GM23338 (cell line): ENCODE results near the gene NFKB1. TPM values are rescaled to one million over a fixed set of nuclear protein-coding genes. Genes with fewer than 3 reads are reported as not detected.

Experiments
- ATAC-seq: fragments of 200-7000 bp; cut with Tn5 transposase; 3 replicates; pipeline ENCODE4 v1.9.1; 2020
- DNase-seq: peaks from one replicate; pipeline ENCODE4 v3.0.0-alpha.2; 2015; ENCODE audit warnings: low spot score
- H2AFZ ChIP-seq: fragments of 200-600 bp; sonication (generic); 2 replicates; pipeline ENCODE4 v1.8.0; 2016; ENCODE audit warnings: antibody characterized with exemption, mild to moderate bottlenecking, moderate library complexity
- H3F3A ChIP-seq: fragments of 200-600 bp; sonication (generic); replicated peaks from 2 replicates; pipeline ENCODE4 v1.8.0; 2017; ENCODE audit warnings: antibody characterized with exemption, mixed run types, low read depth
- H3K27ac ChIP-seq: fragments of 200-600 bp; sonication (generic); 2 replicates; pipeline ENCODE4 v1.6.1; 2016; ENCODE audit warnings: low read depth
- H3K27me3 ChIP-seq: fragments of 200-600 bp; sonication (generic); 2 replicates; pipeline ENCODE4 v1.8.0; 2016; ENCODE audit warnings: mild to moderate bottlenecking, mixed run types, moderate library complexity; ENCODE audit not compliant: insufficient read depth
- H3K36me3 ChIP-seq: fragments of 200-600 bp; sonication (generic); 2 replicates; pipeline ENCODE4 v1.8.0; 2016; ENCODE audit warnings: mild to moderate bottlenecking; ENCODE audit not compliant: insufficient read depth
- H3K4me1 ChIP-seq: fragments of 200-600 bp; sonication (generic); 2 replicates; pipeline ENCODE4 v1.8.0; 2016; ENCODE audit warnings: mild to moderate bottlenecking, moderate library complexity; ENCODE audit not compliant: insufficient read depth
- H3K4me2 ChIP-seq: fragments of 200-600 bp; sonication (generic); 2 replicates; pipeline ENCODE4 v1.7.1; 2017; ENCODE audit warnings: mixed run types
- H3K4me3 ChIP-seq: fragments of 200-600 bp; sonication (generic); 2 replicates; pipeline ENCODE4 v1.6.1; 2016; ENCODE audit warnings: mixed run types
- H3K79me2 ChIP-seq: fragments of 200-600 bp; sonication (generic); replicated peaks from 2 replicates; pipeline ENCODE4 v1.8.0; 2017; ENCODE audit warnings: mild to moderate bottlenecking; ENCODE audit not compliant: insufficient read depth
- H3K9me2 ChIP-seq: fragments of 200-600 bp; sonication (generic); 2 replicates; pipeline ENCODE4 v1.8.0; 2017; ENCODE audit not compliant: insufficient read depth
- H4K20me1 ChIP-seq: fragments of 200-600 bp; sonication (generic); replicated peaks from 2 replicates; pipeline ENCODE4 v1.8.0; 2017; ENCODE audit warnings: mild to moderate bottlenecking; ENCODE audit not compliant: insufficient read depth
- H3K27ac Mint-ChIP-seq: 2 replicates; pipeline ENCODE4 v1.8.0; 2020; ENCODE audit warnings: inconsistent platforms, mild to moderate bottlenecking, moderate library complexity, mixed read lengths
- H3K27me3 Mint-ChIP-seq: 3 replicates; pipeline ENCODE4 v1.8.0; 2022; ENCODE audit warnings: low read depth, mild to moderate bottlenecking, moderate library complexity, mixed read lengths, inconsistent platforms; ENCODE audit not compliant: insufficient read depth, poor library complexity
- H3K36me3 Mint-ChIP-seq: 3 replicates; pipeline ENCODE4 v1.8.0; 2021; ENCODE audit warnings: low read depth, mild to moderate bottlenecking, inconsistent platforms, moderate library complexity, mixed read lengths
- H3K4me1 Mint-ChIP-seq: 3 replicates; pipeline ENCODE4 v1.8.0; 2020; ENCODE audit warnings: mild to moderate bottlenecking, inconsistent platforms, mixed read lengths
- H3K4me3 Mint-ChIP-seq: 3 replicates; pipeline ENCODE4 v1.8.0; 2021; ENCODE audit warnings: moderate library complexity, mild to moderate bottlenecking, inconsistent platforms, mixed read lengths
- H3K9me3 Mint-ChIP-seq: 3 replicates; pipeline ENCODE4 v1.8.0; 2020; ENCODE audit warnings: moderate library complexity, mild to moderate bottlenecking, inconsistent platforms, mixed read lengths
- CREB1 ChIP-seq: fragments of 250-450 bp; sonication (Bioruptor Pico); IDR thresholded peaks from 2 replicates; pipeline ENCODE4 v1.5.0; 2020; ENCODE audit warnings: low read depth, mild to moderate bottlenecking, moderate library complexity
- CTCF ChIP-seq, 2 experiments: fragments of 200-600 bp in 1 of 2; sonication (generic) in 1 of 2; conservative IDR thresholded peaks; 2 replicates each; pipeline versions ENCODE4 v1.5.1 to v1.6.1; 2016 to 2017; ENCODE audit warnings: antibody characterized with exemption in 2 of 2, low read depth in 2 of 2, mild to moderate bottlenecking in 2 of 2, moderate library complexity in 1 of 2
- ETS1 ChIP-seq: IDR thresholded peaks from 2 replicates; pipeline ENCODE4 v1.6.1; 2016; ENCODE audit warnings: antibody characterized with exemption
- EZH2 ChIP-seq: fragments of 200-600 bp; sonication (generic); IDR thresholded peaks from one replicate; pipeline ENCODE4 v1.8.0; 2017; ENCODE audit warnings: antibody characterized with exemption, mild to moderate bottlenecking, low read depth; ENCODE audit not compliant: unreplicated experiment
- EZH2phosphoT487 ChIP-seq: fragments of 200-600 bp; sonication (generic); IDR thresholded peaks from one replicate; pipeline ENCODE4 v1.8.1; 2018; ENCODE audit warnings: antibody characterized with exemption; ENCODE audit not compliant: unreplicated experiment
- JUNB ChIP-seq: IDR thresholded peaks from one replicate; pipeline ENCODE4 v1.6.1; 2016; ENCODE audit warnings: antibody characterized with exemption; ENCODE audit not compliant: unreplicated experiment
- NANOG ChIP-seq: IDR thresholded peaks from 2 replicates; pipeline ENCODE4 v1.6.1; 2016; ENCODE audit warnings: antibody characterized with exemption, borderline replicate concordance
- POLR2AphosphoS5 ChIP-seq: IDR thresholded peaks from 2 replicates; pipeline ENCODE4 v1.6.1; 2016; ENCODE audit warnings: antibody characterized with exemption, low read depth
- REST ChIP-seq: IDR thresholded peaks from one replicate; pipeline ENCODE4 v1.6.1; 2018; ENCODE audit warnings: antibody characterized with exemption; ENCODE audit not compliant: unreplicated experiment
- STAT1 ChIP-seq: IDR thresholded peaks from one replicate; pipeline ENCODE4 v1.6.1; 2016; ENCODE audit warnings: antibody characterized with exemption; ENCODE audit not compliant: unreplicated experiment
- ZNF114 ChIP-seq: fragments of 250-450 bp; sonication (Bioruptor Pico); IDR thresholded peaks from 2 replicates; pipeline ENCODE4 v1.5.0; 2020; ENCODE audit warnings: mild to moderate bottlenecking, moderate library complexity
- ZNF331 ChIP-seq: fragments of 250-450 bp; sonication (Bioruptor Pico); IDR thresholded peaks from 2 replicates; pipeline ENCODE4 v1.5.0; 2020; ENCODE audit warnings: low read depth, mild to moderate bottlenecking, moderate library complexity
- ZNF462 ChIP-seq: fragments of 250-450 bp; sonication (Bioruptor Pico); IDR thresholded peaks from 2 replicates; pipeline ENCODE4 v1.5.0; 2020; ENCODE audit warnings: mild to moderate bottlenecking, moderate library complexity
- polyA plus RNA-seq: library from polyadenylated mRNA; unstranded; fragments of >200 nt; fragmentation: Nextera tagmentation; extraction: Ambion mirVana; gene quantifications from 2 replicates; pipeline ENCODE4 v1.2.1, GENCODE V29; 2016
- total RNA-seq: library from RNA; depleted of rRNA; stranded (reverse); fragments of >200 nt; shearing (Covaris generic); gene quantifications from 2 replicates; pipeline ENCODE4 v1.2.3, GENCODE V29; 2014

The NFKB1 gene
- total and polyA plus RNA-seq, 2 experiments from 2014 or later: 0.82 to 4.6 TPM

GRCh38 chr4:102606261-102606660, 105.1 kb downstream of the NFKB1 start:
- H3K36me3 Mint-ChIP-seq: no peaks in the 10 kb centered on the region
- Histone ChIP-seq H3K36me3 (no peaks in the 10 kb centered on the region), H3K9me2 (0 out of 2 replicates have a peak, but pooled peaks cover 3% of the 10 kb centered on the region), H3K4me1 (no peaks in the 10 kb centered on the region), H3K79me2 (no peaks in the 10 kb centered on the region), H4K20me1 (no peaks in the 10 kb centered on the region), H3K27me3 (no peaks in the 10 kb centered on the region), H3K27ac (no peak overlapping the region), H3K4me3 (no peak overlapping the region), H3K4me2 (no peak overlapping the region), H3F3A (no peaks in the 10 kb centered on the region), H2AFZ (no peak overlapping the region)
- H3K27ac Mint-ChIP-seq: no peak overlapping the region
- H3K27me3 Mint-ChIP-seq: no peaks in the 10 kb centered on the region
- H3K4me3 Mint-ChIP-seq: no peak overlapping the region
- no peak for TF ChIP-seq ZNF331
- no peak for TF ChIP-seq EZH2
- no peak for TF ChIP-seq NANOG
- TF ChIP-seq STAT1: no peak
- no peak for TF ChIP-seq ZNF114
- TF ChIP-seq CTCF (conservative IDR thresholded peaks at IDR 0.05; ENCODE audit: low read depth in 2 of 2): no peak
- no peak for TF ChIP-seq CREB1 (CRISPR knock-in tag)
- no peak for TF ChIP-seq POLR2AphosphoS5
- TF ChIP-seq ZNF462 (CRISPR knock-in tag): no peak
- TF ChIP-seq JUNB: no peak
- no peak for TF ChIP-seq EZH2phosphoT487
- TF ChIP-seq REST: no peak
- no peak for TF ChIP-seq ETS1
- DNase-seq (no peak), ATAC-seq (no peak)
- H3K4me1 Mint-ChIP-seq: no peaks in the 10 kb centered on the region
- H3K9me3 Mint-ChIP-seq: no peaks in the 10 kb centered on the region
